Suppressor macrophage (primary cell): Measurements from ENCODE around the gene DCAF11.

Source experiments
- DNase-seq, 4 experiments: peaks; one replicate each; pipeline ENCODE4 v3.0.0-alpha.2; 2020 to 2022

Gene DCAF11

DNA sequence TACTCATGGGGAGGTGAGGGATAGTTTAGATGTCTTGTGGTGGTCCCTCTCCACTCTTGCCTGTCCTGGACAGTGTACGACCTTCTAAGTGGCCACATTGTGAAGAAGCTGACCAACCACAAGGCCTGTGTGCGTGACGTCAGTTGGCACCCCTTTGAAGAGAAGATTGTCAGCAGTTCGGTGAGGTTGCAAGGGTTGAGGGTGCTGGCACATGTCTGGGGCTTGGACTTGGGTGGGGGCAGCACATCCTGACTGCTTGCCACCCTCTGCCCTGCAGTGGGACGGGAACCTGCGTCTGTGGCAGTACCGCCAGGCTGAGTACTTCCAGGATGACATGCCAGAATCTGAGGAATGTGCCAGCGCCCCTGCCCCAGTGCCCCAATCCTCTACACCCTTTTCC is 8.3 kb downstream of the DCAF11 start:
- no peak for DNase-seq

GRCh38 chr14:24123424-24124417 is 9.1 kb downstream of the DCAF11 start:
- no peak for DNase-seq

- DNase-seq = no peak
These were observed 12.4 kb downstream of the DCAF11 start for GRCh38 chr14:24126939-24127338.

DNA sequence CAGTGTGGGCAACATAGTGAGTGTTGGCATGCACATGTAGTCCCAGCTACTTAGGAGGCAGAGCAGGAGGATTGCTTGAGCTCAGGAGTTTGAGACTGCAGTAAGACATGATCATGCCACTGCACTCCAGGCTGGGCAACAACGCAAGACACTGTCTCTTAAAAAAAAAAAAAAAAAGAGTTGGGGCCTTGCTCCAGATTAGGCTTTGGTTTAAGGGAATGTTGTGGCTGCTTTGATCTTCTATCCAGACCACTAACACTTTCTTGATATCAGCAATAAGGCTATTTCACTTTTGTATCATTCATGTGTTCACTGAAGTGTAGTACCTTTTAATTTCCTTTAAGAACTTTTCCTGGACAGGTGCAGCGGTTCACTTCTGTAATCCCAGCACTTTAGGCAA is 13.1 kb downstream of the DCAF11 start:
- DNase-seq = no peak

GRCh38 chr14:24129410-24129998 is 14.9 kb downstream of the DCAF11 start:
- no peak for DNase-seq

- peak in 1 of 4 experiments; percentile 19 for DNase-seq
These were observed 15.8 kb downstream of the DCAF11 start, which contains the start of gene FITM1 for GRCh38 chr14:24130380-24130716. FITM1 (plus strand) TSS chr14:24130659; CDS start chr14:24131564, 905 bp downstream.

DNA sequence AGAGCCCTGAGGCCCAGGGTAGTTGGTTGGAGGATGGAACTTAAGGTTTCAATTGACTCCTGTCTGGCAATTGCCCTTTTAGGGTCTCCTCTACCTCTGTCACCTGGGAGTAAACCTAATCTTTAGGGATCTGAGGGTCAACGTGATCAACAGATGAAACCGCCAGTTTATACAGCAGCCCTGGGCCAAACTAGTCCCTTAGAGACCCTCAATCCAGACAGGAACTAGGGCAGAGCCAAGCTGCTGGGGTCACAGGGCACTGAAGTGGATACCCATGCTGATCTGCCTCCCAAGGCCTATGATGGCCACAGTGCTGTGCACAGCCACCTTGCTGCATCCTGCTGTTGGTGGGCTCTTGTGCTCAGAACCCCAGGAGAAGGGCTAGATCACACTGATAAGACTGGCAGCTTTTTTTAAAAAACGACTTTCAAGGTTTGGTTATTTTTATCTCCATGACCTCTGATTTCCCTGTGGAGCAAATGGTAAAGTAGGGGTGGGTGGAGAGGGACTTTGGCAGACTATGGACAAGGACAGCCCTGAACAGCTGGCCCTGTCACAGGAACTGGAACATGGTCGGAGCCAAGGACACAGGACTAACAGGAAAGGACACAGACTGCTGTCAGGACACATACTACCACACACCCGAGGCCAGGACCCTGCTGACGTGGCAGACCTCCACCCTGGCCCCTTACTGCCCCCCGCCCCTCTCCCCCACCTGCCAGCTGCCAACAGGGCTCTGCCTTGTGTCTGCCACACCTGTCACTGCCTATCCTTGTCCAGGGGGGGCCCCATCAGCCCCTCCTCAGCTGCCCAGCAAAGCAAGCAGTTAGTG is 16.4 kb downstream of the DCAF11 start:
- DNase-seq = no peak

- no peak for DNase-seq
These were observed 17.0 kb downstream of the DCAF11 start for GRCh38 chr14:24131549-24131966.

GRCh38 chr14:24132061-24132685 is 17.6 kb downstream of the DCAF11 start:
- DNase-seq = no peak

GRCh38 chr14:24132976-24133375 is 18.4 kb downstream of the DCAF11 start:
- no peak for DNase-seq

- no peak for DNase-seq
These were observed 19.2 kb downstream of the DCAF11 start for GRCh38 chr14:24133735-24134134.

- DNase-seq = no peak
These were observed 20.9 kb downstream of the DCAF11 start for GRCh38 chr14:24135584-24135833.

- peak; percentile 93 to 97 (median 95) for DNase-seq
These were observed 21.5 kb downstream of the DCAF11 start, which contains the start of gene PSME1 for GRCh38 chr14:24135834-24136683. PSME1 (plus strand) TSS chr14:24136194; CDS start chr14:24136263, 69 bp downstream.

- DNase-seq = no peak
These were observed 22.3 kb downstream of the DCAF11 start for GRCh38 chr14:24136684-24137528.

DNA sequence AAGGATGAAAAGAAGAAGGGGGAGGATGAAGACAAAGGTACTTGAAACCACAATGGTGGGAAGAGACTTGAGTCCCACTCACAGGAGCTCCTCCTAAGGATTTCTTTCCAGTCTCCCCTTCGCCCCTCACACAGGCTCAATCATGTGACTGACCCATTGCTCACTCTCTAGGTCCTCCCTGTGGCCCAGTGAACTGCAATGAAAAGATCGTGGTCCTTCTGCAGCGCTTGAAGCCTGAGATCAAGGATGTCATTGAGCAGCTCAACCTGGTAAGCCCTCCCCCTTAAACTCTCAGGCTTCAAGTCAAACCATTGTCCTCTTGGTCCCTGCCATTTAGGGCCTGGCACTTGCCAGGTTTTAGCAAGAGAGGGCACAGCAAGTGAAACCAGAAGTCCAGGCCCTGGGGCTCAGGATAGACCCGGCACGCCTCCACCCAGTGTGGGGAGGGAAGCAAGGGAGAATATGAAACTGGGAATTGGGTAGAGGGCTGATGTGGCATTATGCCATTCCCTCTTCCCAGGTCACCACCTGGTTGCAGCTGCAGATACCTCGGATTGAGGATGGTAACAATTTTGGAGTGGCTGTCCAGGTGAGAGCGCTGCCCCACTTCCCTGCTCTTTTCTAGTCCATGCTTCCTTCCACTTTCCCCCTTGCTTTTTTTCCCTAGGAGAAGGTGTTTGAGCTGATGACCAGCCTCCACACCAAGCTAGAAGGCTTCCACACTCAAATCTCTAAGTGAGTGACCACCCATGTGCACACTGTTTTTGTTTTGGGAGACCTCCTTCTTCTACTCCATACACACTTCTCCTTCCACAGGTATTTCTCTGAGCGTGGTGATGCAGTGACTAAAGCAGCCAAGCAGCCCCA is 23.2 kb downstream of the DCAF11 start:
- DNase-seq = no peak

DNA sequence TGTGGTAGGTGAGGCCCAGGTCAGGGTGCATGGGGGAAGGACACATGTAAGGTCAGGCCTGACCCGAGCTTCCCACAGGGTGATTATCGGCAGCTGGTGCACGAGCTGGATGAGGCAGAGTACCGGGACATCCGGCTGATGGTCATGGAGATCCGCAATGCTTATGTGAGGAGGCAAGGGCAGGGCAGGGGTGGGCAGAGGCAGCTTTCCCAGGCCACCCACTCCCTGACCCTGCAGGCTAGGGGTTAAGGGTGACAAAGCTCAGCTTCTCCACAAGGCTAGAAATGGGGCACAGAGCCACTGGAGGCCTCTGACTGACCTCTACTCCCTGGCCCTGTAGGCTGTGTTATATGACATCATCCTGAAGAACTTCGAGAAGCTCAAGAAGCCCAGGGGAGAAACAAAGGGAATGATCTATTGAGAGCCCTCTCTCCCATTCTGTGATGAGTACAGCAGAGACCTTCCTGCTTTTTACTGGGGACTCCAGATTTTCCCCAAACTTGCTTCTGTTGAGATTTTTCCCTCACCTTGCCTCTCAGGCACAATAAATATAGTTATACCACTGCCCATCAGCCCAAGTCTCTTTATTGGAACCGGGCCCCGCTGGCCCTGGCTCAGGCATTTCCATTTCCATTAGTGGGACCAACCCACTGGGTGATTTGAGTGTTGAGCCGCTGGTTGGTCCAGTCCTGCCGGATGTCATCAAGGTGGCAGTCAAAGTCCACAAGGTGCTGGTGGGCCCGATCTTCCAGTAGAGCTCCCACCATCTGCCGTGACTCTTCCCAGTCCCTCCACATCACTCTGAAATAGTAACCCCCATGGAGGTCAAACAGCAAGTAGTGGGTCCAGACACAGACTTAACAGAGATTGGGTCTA is 24.1 kb downstream of the DCAF11 start:
- peak in 2 of 4 experiments; percentile 22 to 32 for DNase-seq

DNA sequence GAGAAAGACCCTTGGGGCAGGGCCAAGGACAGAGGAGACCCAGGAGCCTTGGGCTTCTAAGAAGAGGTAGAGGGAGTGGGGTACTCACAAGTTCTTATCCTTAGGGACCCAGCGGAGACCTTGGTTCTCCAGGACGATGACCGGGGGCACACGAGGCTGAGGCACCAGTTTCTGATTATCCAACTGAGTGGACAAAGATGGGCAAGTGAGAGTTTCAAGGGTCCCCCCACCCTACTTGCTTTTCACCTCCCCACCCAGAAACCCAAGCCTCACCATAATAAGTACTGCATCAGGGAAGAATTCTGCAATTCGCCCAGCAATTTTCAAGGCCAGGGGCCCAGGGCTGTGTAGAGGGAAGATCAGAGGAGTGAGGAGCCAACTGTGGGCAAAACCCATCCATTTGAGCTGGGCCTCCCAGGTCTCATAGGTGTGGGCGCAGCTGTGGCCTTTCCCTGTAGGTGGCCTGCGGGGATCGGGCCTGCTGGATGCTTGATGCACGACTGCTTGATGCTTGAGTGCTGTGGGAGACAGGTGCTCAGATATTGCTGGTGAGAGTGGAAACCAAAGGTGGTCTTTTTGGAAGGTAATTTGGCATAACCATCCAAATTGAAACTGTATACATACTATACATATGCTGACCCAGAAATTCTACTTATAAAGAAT is 24.8 kb downstream of the DCAF11 start:
- DNase-seq = no peak
